GM23338 (cell line): Measurements from ENCODE around the gene FLNB.

ENCODE experiments used
- CREB1 ChIP-seq: fragments of 250-450 bp; sonication (Bioruptor Pico); IDR thresholded peaks from 2 replicates; pipeline ENCODE4 v1.5.0; 2020; ENCODE audit warnings: low read depth, mild to moderate bottlenecking, moderate library complexity
- CTCF ChIP-seq, 2 experiments: fragments of 200-600 bp in 1 of 2; sonication (generic) in 1 of 2; conservative IDR thresholded peaks; 2 replicates each; pipeline versions ENCODE4 v1.5.1 to v1.6.1; 2016 to 2017; ENCODE audit warnings: antibody characterized with exemption in 2 of 2, low read depth in 2 of 2, mild to moderate bottlenecking in 2 of 2, moderate library complexity in 1 of 2
- EZH2 ChIP-seq: fragments of 200-600 bp; sonication (generic); IDR thresholded peaks from one replicate; pipeline ENCODE4 v1.8.0; 2017; ENCODE audit warnings: antibody characterized with exemption, mild to moderate bottlenecking, low read depth; ENCODE audit not compliant: unreplicated experiment
- EZH2phosphoT487 ChIP-seq: fragments of 200-600 bp; sonication (generic); IDR thresholded peaks from one replicate; pipeline ENCODE4 v1.8.1; 2018; ENCODE audit warnings: antibody characterized with exemption; ENCODE audit not compliant: unreplicated experiment
- JUNB ChIP-seq: IDR thresholded peaks from one replicate; pipeline ENCODE4 v1.6.1; 2016; ENCODE audit warnings: antibody characterized with exemption; ENCODE audit not compliant: unreplicated experiment
- NANOG ChIP-seq: IDR thresholded peaks from 2 replicates; pipeline ENCODE4 v1.6.1; 2016; ENCODE audit warnings: antibody characterized with exemption, borderline replicate concordance
- POLR2AphosphoS5 ChIP-seq: IDR thresholded peaks from 2 replicates; pipeline ENCODE4 v1.6.1; 2016; ENCODE audit warnings: antibody characterized with exemption, low read depth
- STAT1 ChIP-seq: IDR thresholded peaks from one replicate; pipeline ENCODE4 v1.6.1; 2016; ENCODE audit warnings: antibody characterized with exemption; ENCODE audit not compliant: unreplicated experiment
- ZNF331 ChIP-seq: fragments of 250-450 bp; sonication (Bioruptor Pico); IDR thresholded peaks from 2 replicates; pipeline ENCODE4 v1.5.0; 2020; ENCODE audit warnings: low read depth, mild to moderate bottlenecking, moderate library complexity
- ZNF462 ChIP-seq: fragments of 250-450 bp; sonication (Bioruptor Pico); IDR thresholded peaks from 2 replicates; pipeline ENCODE4 v1.5.0; 2020; ENCODE audit warnings: mild to moderate bottlenecking, moderate library complexity
- TF ChIP-seq, protein P1 (sequence below): IDR thresholded peaks from one replicate; pipeline ENCODE4 v1.6.1; 2018; ENCODE audit warnings: antibody characterized with exemption; ENCODE audit not compliant: unreplicated experiment

DNA sequence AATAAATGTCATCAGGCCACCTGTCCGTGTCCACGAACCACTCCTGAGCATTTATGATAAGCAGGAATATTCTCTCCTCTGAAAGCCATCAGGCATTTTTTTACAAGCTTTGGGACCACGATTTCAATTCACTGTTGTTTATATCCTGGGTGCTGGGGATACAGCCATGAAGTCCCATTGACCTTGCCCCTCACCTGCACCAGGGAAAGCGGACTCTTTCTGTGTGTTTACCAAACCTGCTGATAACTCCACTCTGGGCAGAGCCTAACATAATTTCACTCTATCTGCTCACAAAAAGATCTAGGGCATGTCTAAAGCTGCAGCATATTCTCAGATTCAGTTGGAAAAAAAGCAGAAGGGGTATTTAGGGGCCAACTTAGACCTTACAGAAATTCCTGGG is 197.8 kb downstream of the FLNB start:
- no peak for TF ChIP-seq CTCF (conservative IDR thresholded peaks at IDR 0.05; ENCODE audit: low read depth in 2 of 2)
- no peak for TF ChIP-seq EZH2
- TF ChIP-seq, protein P1, sequence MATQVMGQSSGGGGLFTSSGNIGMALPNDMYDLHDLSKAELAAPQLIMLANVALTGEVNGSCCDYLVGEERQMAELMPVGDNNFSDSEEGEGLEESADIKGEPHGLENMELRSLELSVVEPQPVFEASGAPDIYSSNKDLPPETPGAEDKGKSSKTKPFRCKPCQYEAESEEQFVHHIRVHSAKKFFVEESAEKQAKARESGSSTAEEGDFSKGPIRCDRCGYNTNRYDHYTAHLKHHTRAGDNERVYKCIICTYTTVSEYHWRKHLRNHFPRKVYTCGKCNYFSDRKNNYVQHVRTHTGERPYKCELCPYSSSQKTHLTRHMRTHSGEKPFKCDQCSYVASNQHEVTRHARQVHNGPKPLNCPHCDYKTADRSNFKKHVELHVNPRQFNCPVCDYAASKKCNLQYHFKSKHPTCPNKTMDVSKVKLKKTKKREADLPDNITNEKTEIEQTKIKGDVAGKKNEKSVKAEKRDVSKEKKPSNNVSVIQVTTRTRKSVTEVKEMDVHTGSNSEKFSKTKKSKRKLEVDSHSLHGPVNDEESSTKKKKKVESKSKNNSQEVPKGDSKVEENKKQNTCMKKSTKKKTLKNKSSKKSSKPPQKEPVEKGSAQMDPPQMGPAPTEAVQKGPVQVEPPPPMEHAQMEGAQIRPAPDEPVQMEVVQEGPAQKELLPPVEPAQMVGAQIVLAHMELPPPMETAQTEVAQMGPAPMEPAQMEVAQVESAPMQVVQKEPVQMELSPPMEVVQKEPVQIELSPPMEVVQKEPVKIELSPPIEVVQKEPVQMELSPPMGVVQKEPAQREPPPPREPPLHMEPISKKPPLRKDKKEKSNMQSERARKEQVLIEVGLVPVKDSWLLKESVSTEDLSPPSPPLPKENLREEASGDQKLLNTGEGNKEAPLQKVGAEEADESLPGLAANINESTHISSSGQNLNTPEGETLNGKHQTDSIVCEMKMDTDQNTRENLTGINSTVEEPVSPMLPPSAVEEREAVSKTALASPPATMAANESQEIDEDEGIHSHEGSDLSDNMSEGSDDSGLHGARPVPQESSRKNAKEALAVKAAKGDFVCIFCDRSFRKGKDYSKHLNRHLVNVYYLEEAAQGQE: no peak
- no peak for TF ChIP-seq JUNB
- TF ChIP-seq POLR2AphosphoS5: no peak
- TF ChIP-seq ZNF331 (CRISPR knock-in tag): no peak
- TF ChIP-seq EZH2phosphoT487: no peak
- TF ChIP-seq CREB1 (CRISPR knock-in tag): no peak
- no peak for TF ChIP-seq ZNF462 (CRISPR knock-in tag)
- no peak for TF ChIP-seq STAT1
- no peak for TF ChIP-seq NANOG
